Heart left ventricle (tissue), 16 donors: Measurements from ENCODE around the gene PNPLA2. TPM values are rescaled to one million over a fixed set of nuclear protein-coding genes. Genes with fewer than 3 reads are reported as not detected.

Experiments used
- ATAC-seq, 4 donors: fragments of 200-7000 bp; cut with Tn5 transposase; one replicate each; pipeline ENCODE4 v1.9.1; 2020 to 2022; ENCODE audit warnings: moderate library complexity in 4 of 4, mild to moderate bottlenecking in 3 of 4, moderate number of reproducible peaks in 1 of 4
- DNase-seq, 5 donors: peaks; one replicate each; pipeline ENCODE4 v3.0.0-alpha.2; 2020
- H3K27ac ChIP-seq, 12 donors: fragments of 200-600 bp; sonication (generic) in 4 of 12; one replicate each; pipeline versions ENCODE4 v1.5.0 to v1.8.0; 2016 to 2022; ENCODE audit warnings: mild to moderate bottlenecking in 2 of 12
- H3K27me3 ChIP-seq, 9 donors: fragments of 200-600 bp; sonication (generic) in 2 of 9; one replicate each; pipeline versions ENCODE4 v1.5.1 to v1.8.0; 2016 to 2022; ENCODE audit warnings: mild to moderate bottlenecking in 3 of 9
- H3K36me3 ChIP-seq, 9 donors: fragments of 200-600 bp; sonication (generic) in 2 of 9; one replicate each; pipeline versions ENCODE4 v1.5.0 to v1.8.0; 2018 to 2022; ENCODE audit warnings: mild to moderate bottlenecking in 2 of 9
- H3K4me1 ChIP-seq, 12 donors: fragments of 200-600 bp; sonication (generic) in 4 of 12; one replicate each; pipeline versions ENCODE4 v1.5.0 to v1.8.0; 2016 to 2022; ENCODE audit warnings: mild to moderate bottlenecking in 3 of 12
- H3K4me3 ChIP-seq, 12 donors: fragments of 200-600 bp; sonication (generic) in 4 of 12; one replicate each; pipeline versions ENCODE4 v1.5.0 to v1.8.0; 2017 to 2022; ENCODE audit warnings: mild to moderate bottlenecking in 9 of 12, moderate library complexity in 4 of 12
- H3K9me3 ChIP-seq, 12 donors: fragments of 200-600 bp; sonication (generic) in 4 of 12; one replicate each; pipeline versions ENCODE4 v1.5.0 to v1.8.0; 2016 to 2022; ENCODE audit warnings: mild to moderate bottlenecking in 1 of 12
- POLR2A ChIP-seq, 2 donors: fragments of 450-650 bp; IDR thresholded peaks; one replicate each; pipeline ENCODE4 v1.6.1; 2017; ENCODE audit warnings: antibody characterized with exemption in 2 of 2, mild to moderate bottlenecking in 2 of 2, moderate library complexity in 2 of 2
- WGBS, 4 donors: extraction: QIAGEN DNeasy Blood & Tissue Kit in 2 of 4; methylation state at CpG; one replicate each; pipeline versions ENCODE4 v1.1.5 to v1.1.7; 2013 to 2018; 5-methylcytosine and 5-hydroxymethylcytosine counted together
- intact Hi-C, 10 donors: fragments of 100-400 bp; cut with DNase I; formaldehyde crosslinking; loops; one replicate each; pipeline versions ENCODE4 v1.11.1 to v1.14.2; 2022
- polyA plus RNA-seq, 2 donors: library from polyadenylated mRNA; stranded (reverse); fragments of 200-250 nt; gene quantifications; one replicate each; pipeline ENCODE4 v1.2.3, GENCODE V29; 2013
- total RNA-seq, 9 donors: library from RNA; depleted of rRNA in 2 of 9; stranded (reverse); fragments of >200 nt in 2 of 9; fragmentation: NEBNext Ultra II Directional in 3 of 9; extraction: Animal tissue kit (Norgen Biotek cat#: 25700) in 3 of 9; gene quantifications; one replicate each; pipeline versions ENCODE4 v1.1.0 to v1.2.4, GENCODE V29; 2016 to 2023
- TF ChIP-seq, protein P1 (sequence below), 12 donors: fragments of 200-600 bp; sonication (generic) in 4 of 12; IDR thresholded peaks; one replicate each; pipeline versions ENCODE4 v1.5.0 to v1.8.0; 2018 to 2022; ENCODE audit warnings: antibody characterized with exemption in 12 of 12, mild to moderate bottlenecking in 5 of 12
- donor health status: ischemic (EF 13 %, LVEDD 7.1; RV severe dilation, severe dysfunction).
- donor health status: healthy with polysubstance abuse.
- donor health status: DM: no; HTN: yes; CAD: no.
- donor health status: DM: no; HTN: no; CAD: no.
- donor health status: ischemic (EF 25% LVEDD 6.9; RV normal size, moderate dysfunction).
- donor health status: ischemic (EF 25% LVEDD 5.7; RV mildly dilated, moderate dysfunction).
- donor health status: healthy.
- donor health status: DM: yes; HTN: yes; CAD: no.
- donor health status: ischemic (EF 35%, LVEDD 5.7; RV mildly dilated, moderate dysfunction).
- donor health status: nonischemic (EF 11% LVEDD 7.7; RV severe dilation, severe dysfunction).
- donor health status: DM: yes; HTN: yes; CAD: no.
- donor health status: PGD.
- donor health status: ischemic (EF 29% LVEDD 5.4; RV normal size, mild dysfunction).
- donor health status: nonischemic (EF 23%, LVEDD 6.1; RV moderate dilation, normal function).

PNPLA2 gene
- total and polyA plus RNA-seq, 11 donors = 112 to 348 (median 215) TPM

GRCh38 chr11:823441-824291 is 5.0 kb downstream of the PNPLA2 start:
- peak overlapping the region in 1 of 12 donors; percentile 91 for H3K27ac ChIP-seq
- H3K27me3 ChIP-seq = peaks cover 0 to 8% (median 0%) of the 10 kb centered on the region in 9 donors
- peaks cover 0 to 43% (median 30%) of the 10 kb centered on the region in 9 donors for H3K36me3 ChIP-seq
- H3K9me3 ChIP-seq = no peaks in the 10 kb centered on the region
- intact Hi-C loops = no loop called here
- TF ChIP-seq, protein P1, sequence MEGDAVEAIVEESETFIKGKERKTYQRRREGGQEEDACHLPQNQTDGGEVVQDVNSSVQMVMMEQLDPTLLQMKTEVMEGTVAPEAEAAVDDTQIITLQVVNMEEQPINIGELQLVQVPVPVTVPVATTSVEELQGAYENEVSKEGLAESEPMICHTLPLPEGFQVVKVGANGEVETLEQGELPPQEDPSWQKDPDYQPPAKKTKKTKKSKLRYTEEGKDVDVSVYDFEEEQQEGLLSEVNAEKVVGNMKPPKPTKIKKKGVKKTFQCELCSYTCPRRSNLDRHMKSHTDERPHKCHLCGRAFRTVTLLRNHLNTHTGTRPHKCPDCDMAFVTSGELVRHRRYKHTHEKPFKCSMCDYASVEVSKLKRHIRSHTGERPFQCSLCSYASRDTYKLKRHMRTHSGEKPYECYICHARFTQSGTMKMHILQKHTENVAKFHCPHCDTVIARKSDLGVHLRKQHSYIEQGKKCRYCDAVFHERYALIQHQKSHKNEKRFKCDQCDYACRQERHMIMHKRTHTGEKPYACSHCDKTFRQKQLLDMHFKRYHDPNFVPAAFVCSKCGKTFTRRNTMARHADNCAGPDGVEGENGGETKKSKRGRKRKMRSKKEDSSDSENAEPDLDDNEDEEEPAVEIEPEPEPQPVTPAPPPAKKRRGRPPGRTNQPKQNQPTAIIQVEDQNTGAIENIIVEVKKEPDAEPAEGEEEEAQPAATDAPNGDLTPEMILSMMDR (IDR thresholded peaks at IDR 0.05) = no peak
- no peak for TF ChIP-seq POLR2A (IDR thresholded peaks at IDR 0.05)
- WGBS, 4 donors = 89 to 91% (median 90%) methylated on average over 43 to 53 of the region's 53 CpGs
- H3K4me3 ChIP-seq = no peak overlapping the region
- ATAC-seq (no peak), DNase-seq (no peak)
- H3K4me1 ChIP-seq = peaks cover 10 to 69% (median 51%) of the 10 kb centered on the region in 12 donors

DNA sequence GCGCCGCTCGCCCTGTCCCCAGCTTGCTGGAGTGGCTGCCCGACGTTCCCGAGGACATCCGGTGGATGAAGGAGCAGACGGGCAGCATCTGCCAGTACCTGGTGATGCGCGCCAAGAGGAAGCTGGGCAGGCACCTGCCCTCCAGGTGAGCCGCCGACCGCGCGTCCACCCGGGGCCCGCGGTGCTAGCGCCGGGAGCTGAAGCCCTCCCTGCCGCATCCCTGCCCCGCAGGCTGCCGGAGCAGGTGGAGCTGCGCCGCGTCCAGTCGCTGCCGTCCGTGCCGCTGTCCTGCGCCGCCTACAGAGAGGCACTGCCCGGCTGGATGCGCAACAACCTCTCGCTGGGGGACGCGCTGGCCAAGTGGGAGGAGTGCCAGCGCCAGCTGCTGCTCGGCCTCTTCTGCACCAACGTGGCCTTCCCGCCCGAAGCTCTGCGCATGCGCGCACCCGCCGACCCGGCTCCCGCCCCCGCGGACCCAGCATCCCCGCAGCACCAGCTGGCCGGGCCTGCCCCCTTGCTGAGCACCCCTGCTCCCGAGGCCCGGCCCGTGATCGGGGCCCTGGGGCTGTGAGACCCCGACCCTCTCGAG is 5.7 kb downstream of the PNPLA2 start:
- Histone ChIP-seq H3K27ac (no peak overlapping the region), H3K27me3 (peaks cover 0 to 9% (median 0%) of the 10 kb centered on the region in 9 donors), H3K36me3 (peaks cover 0 to 43% (median 30%) of the 10 kb centered on the region in 9 donors), H3K4me3 (no peak overlapping the region), H3K9me3 (no peaks in the 10 kb centered on the region), H3K4me1 (peaks cover 10 to 70% (median 54%) of the 10 kb centered on the region in 12 donors)
- ATAC-seq (no peak), DNase-seq (no peak)
- no peak for TF ChIP-seq POLR2A (IDR thresholded peaks at IDR 0.05)
- TF ChIP-seq, protein P1 (IDR thresholded peaks at IDR 0.05) = no peak
- intact Hi-C loops = no loop called here
- whole genome bisulfite sequencing, 4 donors = 79 to 85% (median 83%) methylated on average over 46 to 59 of the region's 59 CpGs

- ATAC-seq (no peak), DNase-seq (no peak)
- Histone ChIP-seq H3K27me3 (peaks cover 0 to 14% (median 0%) of the 10 kb centered on the region in 9 donors), H3K9me3 (no peaks in the 10 kb centered on the region), H3K4me3 (no peak overlapping the region), H3K4me1 (peaks cover 10 to 76% (median 59%) of the 10 kb centered on the region in 12 donors), H3K36me3 (peaks cover 0 to 43% (median 30%) of the 10 kb centered on the region in 9 donors), H3K27ac (no peak overlapping the region)
- intact Hi-C loops = no loop called here
- 84 to 93% (median 86%) methylated on average over 10 to 11 of the region's 11 CpGs for WGBS, 4 donors
- TF ChIP-seq POLR2A (IDR thresholded peaks at IDR 0.05) = no peak
- TF ChIP-seq, protein P1 (IDR thresholded peaks at IDR 0.05) = no peak
Observed at GRCh38 chr11:824942-825341, 6.2 kb downstream of the PNPLA2 start.
